HUES64 (cell line): ENCODE results near the gene RTBDN.
"Not testable (repeated sequence)": the region's sequence is repeated elsewhere in the genome, so short reads cannot be mapped to it uniquely, and the experiment has no call there.

Experiments used
- H3K27ac ChIP-seq: 2 replicates; pipeline ENCODE4 v1.7.0; 2013; ENCODE audit warnings: low read depth, low read length, inconsistent platforms
- H3K27me3 ChIP-seq: 2 replicates; pipeline ENCODE4 v1.6.1; 2013; ENCODE audit warnings: mild to moderate bottlenecking, low read length; ENCODE audit not compliant: insufficient read depth
- H3K36me3 ChIP-seq: 2 replicates; pipeline ENCODE4 v1.6.1; 2013; ENCODE audit warnings: mild to moderate bottlenecking, low read length; ENCODE audit not compliant: insufficient read depth
- H3K4me1 ChIP-seq: 2 replicates; pipeline ENCODE4 v1.6.1; 2013; ENCODE audit warnings: mild to moderate bottlenecking, low read length, moderate library complexity; ENCODE audit not compliant: insufficient read depth
- H3K4me3 ChIP-seq: 2 replicates; pipeline ENCODE4 v1.5.1; 2013; ENCODE audit warnings: mild to moderate bottlenecking, low read length, moderate library complexity
- H3K9ac ChIP-seq: 2 replicates; pipeline ENCODE4 v1.6.1; 2013; ENCODE audit warnings: mild to moderate bottlenecking, low read depth, low read length
- H3K9me3 ChIP-seq: 2 replicates; pipeline ENCODE4 v1.6.1; 2013; ENCODE audit warnings: low read depth, low read length; ENCODE audit not compliant: insufficient read depth
- WGBS: fragments of 150-250, 120-280 bp; methylation state at CpG from one replicate; pipeline ENCODE4 v1.1.7; 2013; ENCODE audit warnings: missing lambda C conversion rate; 5-methylcytosine and 5-hydroxymethylcytosine counted together

Gene RTBDN

GRCh38 chr19:12806242-12807081 lies 27.9 kb downstream of the RTBDN start, which contains the start of gene RNASEH2A:
Gene RNASEH2A (plus strand): TSS chr19:12806584. CDS start chr19:12806674, 90 bp downstream.
- Histone ChIP-seq H3K9ac (peak within 1 kb of the TSS; percentile 79), H3K4me3 (peak within 1 kb of the TSS; percentile 80), H3K4me1 (no peaks in the 10 kb centered on the region), H3K27me3 (peaks cover 10% of the 10 kb centered on the region; the same call in 1 of the 2 replicates), H3K27ac (peak within 1 kb of the TSS; percentile 63), H3K9me3 (no peaks in the 10 kb centered on the region), H3K36me3 (peaks cover 32% of the 10 kb centered on the region)
- 6% methylated on average over 66 of the region's 66 CpGs for WGBS

GRCh38 chr19:12804051-12804450 lies 30.3 kb downstream of the RTBDN start:
- 92% methylated on average over 26 of the region's 26 CpGs for WGBS

GRCh38 chr19:12802267-12803106 lies 31.9 kb downstream of the RTBDN start:
- Histone ChIP-seq H3K27me3 (peaks cover 10% of the 10 kb centered on the region; the same call in 1 of the 2 replicates), H3K9me3 (no peaks in the 10 kb centered on the region), H3K9ac (no peak overlapping the region), H3K4me3 (peak overlapping the region; percentile 77), H3K27ac (no peak overlapping the region), H3K36me3 (peaks cover 19% of the 10 kb centered on the region), H3K4me1 (peaks cover 5% of the 10 kb centered on the region; the same call in 1 of the 2 replicates)
- WGBS: 49% methylated on average over 22 of the region's 22 CpGs

More at GRCh38 chr19:12804051-12804450, 30.3 kb downstream of the RTBDN start:
- Histone ChIP-seq H3K4me3 (no peak overlapping the region), H3K4me1 (peaks cover 5% of the 10 kb centered on the region; the same call in 1 of the 2 replicates), H3K27me3 (peaks cover 10% of the 10 kb centered on the region; the same call in 1 of the 2 replicates), H3K9ac (no peak overlapping the region), H3K9me3 (no peaks in the 10 kb centered on the region), H3K36me3 (peaks cover 27% of the 10 kb centered on the region), H3K27ac (no peak overlapping the region)

GRCh38 chr19:12801466-12802266 lies 32.7 kb downstream of the RTBDN start, which contains the start of the genes PRDX2 and THSD8:
Gene PRDX2 (minus strand): TSS chr19:12801800. CDS start chr19:12801261, 539 bp downstream.
Gene THSD8 (plus strand): TSS chr19:12802069. CDS start chr19:12802072, 3 bp downstream.
- under 1% methylated on average over 78 of the region's 78 CpGs for WGBS
- Histone ChIP-seq H3K36me3 (peaks cover 26% of the 10 kb centered on the region), H3K9me3 (no peaks in the 10 kb centered on the region), H3K27me3 (peaks cover 10% of the 10 kb centered on the region; the same call in 1 of the 2 replicates), H3K9ac (peak within 1 kb of the TSS; percentile 81), H3K4me1 (peaks cover 5% of the 10 kb centered on the region; the same call in 1 of the 2 replicates), H3K4me3 (peak within 1 kb of the TSS; percentile 77), H3K27ac (peak within 1 kb of the TSS; percentile 51; the same call in 1 of the 2 replicates)

- Histone ChIP-seq H3K36me3 (peaks cover 26% of the 10 kb centered on the region), H3K4me1 (peaks cover 10% of the 10 kb centered on the region), H3K9ac (peak overlapping the region; percentile 81), H3K9me3 (no peaks in the 10 kb centered on the region), H3K27ac (peak overlapping the region; percentile 51; the same call in 1 of the 2 replicates), H3K4me3 (peak overlapping the region; percentile 77), H3K27me3 (peaks cover 10% of the 10 kb centered on the region; the same call in 1 of the 2 replicates)
- WGBS: 4% methylated on average over 38 of the region's 38 CpGs
Measured at GRCh38 chr19:12800923-12801465, 33.4 kb downstream of the RTBDN start.

GRCh38 chr19:12800466-12800770 lies 34.0 kb downstream of the RTBDN start:
- Histone ChIP-seq H3K36me3 (peaks cover 26% of the 10 kb centered on the region), H3K4me1 (peaks cover 13% of the 10 kb centered on the region), H3K9ac (peak overlapping the region; percentile 81; the same call in 1 of the 2 replicates), H3K27ac (no peak overlapping the region), H3K9me3 (no peaks in the 10 kb centered on the region), H3K4me3 (peak overlapping the region; percentile 77), H3K27me3 (peaks cover 10% of the 10 kb centered on the region; the same call in 1 of the 2 replicates)
- WGBS: 89% methylated on average over 1 of the region's 1 CpG

GRCh38 chr19:12799742-12800465 lies 34.5 kb downstream of the RTBDN start:
- Histone ChIP-seq H3K4me1 (peaks cover 13% of the 10 kb centered on the region), H3K9me3 (no peaks in the 10 kb centered on the region), H3K9ac (no peak overlapping the region), H3K4me3 (peak overlapping the region; percentile 77; the same call in 1 of the 2 replicates), H3K27me3 (peaks cover 10% of the 10 kb centered on the region; the same call in 1 of the 2 replicates), H3K36me3 (peaks cover 26% of the 10 kb centered on the region), H3K27ac (no peak overlapping the region)
- 96% methylated on average over 18 of the region's 18 CpGs for WGBS

- 93% methylated on average over 7 of the region's 7 CpGs for WGBS
- H3K27ac ChIP-seq, H3K27me3 ChIP-seq: not testable (repeated sequence)
Measured at GRCh38 chr19:12797607-12798006, 36.8 kb downstream of the RTBDN start.

GRCh38 chr19:12797141-12797587 lies 37.2 kb downstream of the RTBDN start:
- Histone ChIP-seq H3K9me3 (no peaks in the 10 kb centered on the region), H3K4me3 (no peak overlapping the region), H3K9ac (no peak overlapping the region), H3K27ac (no peak overlapping the region), H3K36me3 (peaks cover 26% of the 10 kb centered on the region), H3K27me3 (peaks cover 10% of the 10 kb centered on the region), H3K4me1 (peaks cover 18% of the 10 kb centered on the region)
- WGBS: 97% methylated on average over 6 of the region's 6 CpGs

More at GRCh38 chr19:12797607-12798006, 36.8 kb downstream of the RTBDN start:
- not testable (repeated sequence) for H3K9ac ChIP-seq, H3K4me3 ChIP-seq, H3K9me3 ChIP-seq
- H3K36me3 ChIP-seq: peaks cover 26% of the 10 kb centered on the region
- peaks cover 18% of the 10 kb centered on the region for H3K4me1 ChIP-seq
